H1 (cell line): Measurements from ENCODE around the gene RAB3B. TPM values are rescaled to one million over a fixed set of nuclear protein-coding genes. Genes with fewer than 3 reads are reported as not detected.

Source experiments
- NRF1 ChIP-seq: IDR thresholded peaks from 2 replicates; pipeline ENCODE4 v1.6.1; 2011; ENCODE audit warnings: mild to moderate bottlenecking, low read depth, low read length, improper control_type of control experiment
- polyA plus RNA-seq, 7 experiments: library from polyadenylated mRNA; depleted of rRNA in 3 of 7; stranded (reverse) in 5 of 7; unstranded in 2 of 7; fragments of >200 nt in 5 of 7; fragments of 200-250 nt in 2 of 7; gene quantifications; 1 replicate in 5 of 7; 2 replicates in 1 of 7; 4 replicates in 1 of 7; pipeline versions ENCODE4 v1.2.1 to v1.2.3, GENCODE V29; 2011 to 2013; ENCODE audit warnings: missing spikeins in 2 of 7, mixed read lengths in 2 of 7
- total RNA-seq: library from RNA; stranded (reverse); fragmentation: NEBNext Ultra II Directional; extraction: Animal tissue kit (Norgen Biotek cat#: 25700); gene quantifications from 2 replicates; pipeline ENCODE4 v1.2.1, GENCODE V29; 2021
- TF ChIP-seq, protein P1 (sequence below): IDR thresholded peaks from 2 replicates; pipeline ENCODE4 v1.6.1; 2012; ENCODE audit warnings: inconsistent platforms

RAB3B gene
- total and polyA plus RNA-seq, 2 of the 8 experiments (the other 6 are each of a cell fraction or from before 2014, with no cell fraction given): 12.5 to 36.8 TPM

DNA sequence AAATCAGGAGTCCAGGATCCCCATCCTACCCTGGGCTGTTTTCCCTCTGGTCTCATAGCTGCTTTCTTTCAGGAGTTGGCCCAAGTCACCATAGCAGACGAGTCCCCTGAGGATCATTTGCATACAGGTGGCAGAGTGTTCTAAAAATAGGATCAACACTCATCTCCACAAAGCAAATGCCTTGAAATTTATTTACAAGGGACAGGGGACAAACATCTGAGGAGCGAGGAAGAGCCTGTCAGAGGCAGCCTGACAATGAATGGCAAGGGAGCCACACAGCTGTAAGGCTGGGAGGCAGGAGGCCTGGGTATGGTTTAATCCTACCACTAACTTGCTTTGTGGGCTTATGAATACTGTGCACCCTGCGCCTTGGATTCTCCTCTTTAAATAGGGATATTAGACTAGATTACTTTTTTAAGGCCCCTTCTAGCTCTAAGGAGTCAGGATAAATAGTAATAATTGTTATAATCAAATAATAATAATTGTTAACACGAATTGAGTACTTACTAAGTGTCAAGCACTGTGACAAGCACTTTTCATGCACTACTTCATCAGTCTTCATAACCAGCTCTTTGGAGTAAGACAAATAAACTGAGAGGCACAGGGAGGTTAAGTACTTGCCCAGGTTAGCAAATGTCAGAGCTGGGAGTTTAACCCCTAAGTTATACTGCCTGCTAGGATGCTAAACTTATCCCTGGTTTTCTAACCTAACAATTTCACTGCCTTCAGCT lies 34.5 kb downstream of the RAB3B start (continued):
- TF ChIP-seq NRF1: no peak
- TF ChIP-seq, protein P1, sequence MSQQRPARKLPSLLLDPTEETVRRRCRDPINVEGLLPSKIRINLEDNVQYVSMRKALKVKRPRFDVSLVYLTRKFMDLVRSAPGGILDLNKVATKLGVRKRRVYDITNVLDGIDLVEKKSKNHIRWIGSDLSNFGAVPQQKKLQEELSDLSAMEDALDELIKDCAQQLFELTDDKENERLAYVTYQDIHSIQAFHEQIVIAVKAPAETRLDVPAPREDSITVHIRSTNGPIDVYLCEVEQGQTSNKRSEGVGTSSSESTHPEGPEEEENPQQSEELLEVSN: no peak
